GM19035 (cell line): ENCODE measurements around the gene ZSWIM3.

ENCODE experiments used
- ATAC-seq: cut with Tn5 transposase; IDR thresholded peaks from one replicate; pipeline ENCODE4 v1.9.1; 2021; ENCODE audit not compliant: unreplicated experiment

The ZSWIM3 gene

DNA sequence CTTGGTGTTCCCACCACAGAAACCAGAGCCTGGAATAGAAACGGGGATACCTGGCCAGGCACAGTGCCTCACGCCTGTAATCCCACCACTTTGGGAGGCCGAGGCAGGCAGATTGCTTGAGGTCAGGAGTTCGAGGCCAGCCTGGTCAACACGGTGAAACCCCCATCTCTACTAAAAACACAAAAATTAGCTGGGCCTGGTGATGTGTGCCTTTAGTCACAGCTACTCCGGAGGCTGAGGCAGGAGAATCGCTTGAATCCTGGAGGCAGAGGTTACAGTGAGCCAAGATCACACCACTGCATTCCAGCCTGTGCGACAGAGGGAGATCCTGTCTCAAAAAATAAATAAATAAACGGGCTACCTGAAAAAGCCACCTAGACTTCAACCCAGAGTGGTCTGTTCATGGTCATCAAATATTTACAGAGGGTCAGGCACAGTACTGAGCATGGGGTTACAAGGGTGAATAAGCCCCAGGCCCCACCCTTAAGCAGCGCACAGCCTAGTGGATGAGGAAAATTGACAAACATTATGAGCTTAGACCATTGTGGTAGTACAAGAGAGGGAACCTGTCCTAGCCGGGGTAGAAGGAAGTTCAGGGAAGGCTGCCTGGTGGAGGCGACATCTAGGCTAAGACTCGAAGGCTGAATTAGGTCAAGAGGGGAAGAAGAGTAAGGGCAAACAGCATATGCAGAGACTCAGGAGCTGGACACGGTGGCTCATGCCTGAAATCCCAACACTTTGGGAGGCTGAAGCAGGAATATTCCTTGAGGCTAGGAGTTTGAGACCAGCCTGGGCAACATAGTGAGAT lies 69.9 kb downstream of the ZSWIM3 start:
- ATAC-seq = no peak
